Lung (tissue), 12 donors: ENCODE results near the gene CARD14. TPM values are rescaled to one million over a fixed set of nuclear protein-coding genes. Genes with fewer than 3 reads are reported as not detected.

Source experiments
- ATAC-seq: fragments of 200-7000 bp; cut with Tn5 transposase; one replicate; pipeline ENCODE4 v1.9.1; 2020; ENCODE audit warnings: moderate number of reproducible peaks; ENCODE audit not compliant: insufficient read depth, low FRiP score
- DNase-seq, 3 donors: peaks; one replicate each; pipeline ENCODE4 v3.0.0-alpha.2; 2013 to 2017
- H3K27ac ChIP-seq, 2 donors: one replicate each; pipeline ENCODE4 v1.5.1; 2013; ENCODE audit warnings: mild to moderate bottlenecking in 2 of 2, moderate library complexity in 2 of 2, control low read depth in 1 of 2, inconsistent platforms in 1 of 2, low read depth in 1 of 2, low read length in 1 of 2
- H3K27me3 ChIP-seq, 3 donors: one replicate each; pipeline ENCODE4 v1.5.1; 2013; ENCODE audit warnings: low read length in 2 of 3; ENCODE audit not compliant: control insufficient read depth in 3 of 3, insufficient read depth in 3 of 3
- H3K36me3 ChIP-seq, 4 donors: one replicate each; pipeline ENCODE4 v1.5.1; 2013; ENCODE audit warnings: low read length in 4 of 4, mild to moderate bottlenecking in 1 of 4, moderate library complexity in 1 of 4; ENCODE audit not compliant: control insufficient read depth in 4 of 4, insufficient read depth in 4 of 4
- H3K4me1 ChIP-seq, 5 donors: one replicate each; pipeline ENCODE4 v1.5.1; 2013; ENCODE audit warnings: low read length in 5 of 5, mild to moderate bottlenecking in 2 of 5, moderate library complexity in 1 of 5; ENCODE audit not compliant: control insufficient read depth in 5 of 5, insufficient read depth in 5 of 5
- H3K4me3 ChIP-seq: one replicate; pipeline ENCODE4 v1.5.1; 2013; ENCODE audit warnings: mild to moderate bottlenecking, control low read depth, moderate library complexity
- H3K9ac ChIP-seq, 2 donors: one replicate each; pipeline ENCODE4 v1.5.1; 2013; ENCODE audit warnings: low read length in 2 of 2, control low read depth in 1 of 2; ENCODE audit not compliant: insufficient read depth in 1 of 2
- H3K9me3 ChIP-seq, 4 donors: one replicate each; pipeline ENCODE4 v1.5.1; 2013; ENCODE audit warnings: low read length in 3 of 4, mild to moderate bottlenecking in 1 of 4, moderate library complexity in 1 of 4; ENCODE audit not compliant: control insufficient read depth in 4 of 4, insufficient read depth in 3 of 4
- WGBS, 2 donors: extraction: QIAGEN DNeasy Blood & Tissue Kit; methylation state at CpG; one replicate each; pipeline ENCODE4 v1.1.7; 2013; 5-methylcytosine and 5-hydroxymethylcytosine counted together
- polyA plus RNA-seq, 2 donors: library from polyadenylated mRNA; stranded (reverse); fragments of 200-250 nt; gene quantifications; one replicate each; pipeline ENCODE4 v1.2.1, GENCODE V29; 2013
- total RNA-seq, 2 donors: library from RNA; depleted of rRNA in 1 of 2; stranded (reverse); fragments of >200 nt in 1 of 2; gene quantifications; one replicate each; pipeline ENCODE4 v1.2.1, GENCODE V29; 2014 to 2021
- TF ChIP-seq, protein P1 (sequence below): IDR thresholded peaks from 2 replicates; pipeline ENCODE4 v1.5.1; 2012; ENCODE audit warnings: mild to moderate bottlenecking; ENCODE audit errors: control extremely low read depth, extremely low read depth
- donor health status: control.
- donor health status: control.
- donor health status: Bipolar disorder and iron deficiency.
- donor health status: healthy.
- donor health status: DM: yes; HTN: yes; CAD: no.

Gene CARD14
- total and polyA plus RNA-seq, 4 donors = 0.50 to 1.8 (median 1.2) TPM

DNA sequence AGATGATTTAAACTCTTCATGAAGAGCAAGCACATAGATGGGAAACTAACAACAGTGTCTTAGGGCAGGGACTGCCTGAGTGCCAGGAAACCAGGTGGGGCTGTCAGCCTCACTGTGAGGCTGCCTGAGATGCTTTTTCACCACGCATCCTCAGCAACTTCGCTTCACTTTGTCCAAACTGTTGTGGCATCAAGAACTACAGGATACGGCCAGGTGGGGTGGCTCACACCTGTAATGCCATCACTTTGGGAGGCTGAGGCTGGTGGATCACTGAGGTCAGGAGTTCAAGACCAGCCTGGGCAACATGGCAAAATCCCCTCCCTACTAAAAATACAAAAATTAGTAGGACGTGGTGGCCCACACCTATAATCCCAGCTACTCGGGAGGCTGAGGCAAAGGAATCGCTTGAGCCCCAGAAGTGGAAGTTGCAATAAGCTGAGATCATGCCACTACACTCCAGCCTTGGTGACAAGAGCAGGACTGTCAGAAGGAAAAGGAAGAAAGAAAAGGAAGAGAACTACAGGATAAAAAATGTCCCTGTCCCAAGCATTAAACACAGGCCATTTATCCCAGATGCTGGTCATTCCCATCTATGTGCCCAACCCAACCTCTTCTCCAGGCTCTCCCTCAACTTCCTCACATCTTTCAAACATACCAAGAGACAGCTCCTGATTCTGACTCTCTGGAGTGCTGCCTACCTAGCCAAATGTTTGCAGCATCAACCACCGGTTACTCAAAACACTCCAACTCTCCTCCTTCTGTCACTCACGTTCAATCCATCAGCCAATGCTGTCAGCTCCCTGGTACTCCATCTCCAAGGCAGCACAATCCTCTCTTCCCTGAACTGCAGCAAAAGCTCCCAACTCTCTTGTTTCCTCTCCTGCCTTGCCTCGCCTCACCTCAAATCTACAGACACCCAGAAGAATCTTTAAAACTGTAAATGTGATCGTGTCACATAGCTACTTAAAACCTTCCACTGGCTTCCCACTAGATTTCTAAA, 24.5 kb upstream of the CARD14 start:
- WGBS, 2 donors = 47 to 52% methylated on average over 10 of the region's 10 CpGs

DNA sequence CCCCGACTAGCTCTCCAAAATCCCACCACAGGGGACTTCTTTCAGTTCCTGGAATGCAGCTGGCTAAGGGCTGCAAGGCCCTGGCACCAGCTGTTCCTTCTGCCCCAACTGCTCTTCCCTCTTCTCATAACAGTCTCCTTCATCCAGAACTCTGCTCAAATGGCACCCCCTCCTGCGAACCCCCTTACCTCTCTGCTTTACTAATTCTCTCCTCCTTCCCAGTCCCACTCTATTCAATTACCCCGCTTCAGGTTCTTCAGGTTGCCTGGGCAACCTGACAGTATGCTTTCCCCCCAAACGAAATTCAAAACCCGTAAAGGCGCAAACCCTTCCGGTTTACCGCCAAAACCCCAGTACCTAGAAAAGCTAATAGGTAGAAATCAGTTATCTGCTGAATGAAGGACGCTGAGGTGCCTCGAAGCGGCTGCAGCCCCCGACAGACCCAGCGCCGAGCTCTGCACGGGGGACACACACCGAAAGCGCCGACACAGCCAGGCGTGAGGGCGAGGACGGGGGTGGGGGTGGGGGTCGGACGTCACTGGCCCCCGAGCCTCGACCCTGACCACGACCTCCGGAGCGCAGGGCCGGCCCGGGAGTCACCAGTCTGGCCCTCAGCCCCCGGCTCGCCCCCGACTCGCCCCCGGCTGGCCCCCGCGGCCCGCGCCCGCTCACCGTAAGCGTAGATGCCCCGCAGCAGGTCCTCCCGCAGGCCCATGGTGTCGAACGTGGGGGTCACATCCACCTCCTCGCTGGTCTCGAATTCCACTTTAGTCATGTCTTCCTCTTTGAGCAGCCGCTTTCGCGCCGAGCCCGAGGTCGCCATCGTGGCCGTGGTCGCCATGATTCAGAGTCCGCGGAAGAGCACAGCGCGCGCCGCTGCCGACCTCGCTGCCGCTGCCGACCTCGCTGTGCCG, 23.5 kb upstream of the CARD14 start:
- peaks cover 4 to 21% (median 16%) of the 10 kb centered on the region in 5 donors for H3K4me1 ChIP-seq
- no peak for ATAC-seq

More for the DNA sequence above, 24.5 kb upstream of the CARD14 start:
- Histone ChIP-seq H3K27me3 (no peaks in the 10 kb centered on the region), H3K9me3 (no peaks in the 10 kb centered on the region), H3K36me3 (peaks cover 9 to 23% (median 15%) of the 10 kb centered on the region in 4 donors), H3K4me3 (peak overlapping the region; percentile 95), H3K9ac (peak overlapping the region; percentile 2 to 87), H3K4me1 (peaks cover 4 to 21% (median 16%) of the 10 kb centered on the region in 5 donors), H3K27ac (peak overlapping the region in 1 of 2 donors; percentile 41)
- ATAC-seq (no peak), DNase-seq (no peak)
- TF ChIP-seq, protein P1, sequence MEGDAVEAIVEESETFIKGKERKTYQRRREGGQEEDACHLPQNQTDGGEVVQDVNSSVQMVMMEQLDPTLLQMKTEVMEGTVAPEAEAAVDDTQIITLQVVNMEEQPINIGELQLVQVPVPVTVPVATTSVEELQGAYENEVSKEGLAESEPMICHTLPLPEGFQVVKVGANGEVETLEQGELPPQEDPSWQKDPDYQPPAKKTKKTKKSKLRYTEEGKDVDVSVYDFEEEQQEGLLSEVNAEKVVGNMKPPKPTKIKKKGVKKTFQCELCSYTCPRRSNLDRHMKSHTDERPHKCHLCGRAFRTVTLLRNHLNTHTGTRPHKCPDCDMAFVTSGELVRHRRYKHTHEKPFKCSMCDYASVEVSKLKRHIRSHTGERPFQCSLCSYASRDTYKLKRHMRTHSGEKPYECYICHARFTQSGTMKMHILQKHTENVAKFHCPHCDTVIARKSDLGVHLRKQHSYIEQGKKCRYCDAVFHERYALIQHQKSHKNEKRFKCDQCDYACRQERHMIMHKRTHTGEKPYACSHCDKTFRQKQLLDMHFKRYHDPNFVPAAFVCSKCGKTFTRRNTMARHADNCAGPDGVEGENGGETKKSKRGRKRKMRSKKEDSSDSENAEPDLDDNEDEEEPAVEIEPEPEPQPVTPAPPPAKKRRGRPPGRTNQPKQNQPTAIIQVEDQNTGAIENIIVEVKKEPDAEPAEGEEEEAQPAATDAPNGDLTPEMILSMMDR = no peak

DNA sequence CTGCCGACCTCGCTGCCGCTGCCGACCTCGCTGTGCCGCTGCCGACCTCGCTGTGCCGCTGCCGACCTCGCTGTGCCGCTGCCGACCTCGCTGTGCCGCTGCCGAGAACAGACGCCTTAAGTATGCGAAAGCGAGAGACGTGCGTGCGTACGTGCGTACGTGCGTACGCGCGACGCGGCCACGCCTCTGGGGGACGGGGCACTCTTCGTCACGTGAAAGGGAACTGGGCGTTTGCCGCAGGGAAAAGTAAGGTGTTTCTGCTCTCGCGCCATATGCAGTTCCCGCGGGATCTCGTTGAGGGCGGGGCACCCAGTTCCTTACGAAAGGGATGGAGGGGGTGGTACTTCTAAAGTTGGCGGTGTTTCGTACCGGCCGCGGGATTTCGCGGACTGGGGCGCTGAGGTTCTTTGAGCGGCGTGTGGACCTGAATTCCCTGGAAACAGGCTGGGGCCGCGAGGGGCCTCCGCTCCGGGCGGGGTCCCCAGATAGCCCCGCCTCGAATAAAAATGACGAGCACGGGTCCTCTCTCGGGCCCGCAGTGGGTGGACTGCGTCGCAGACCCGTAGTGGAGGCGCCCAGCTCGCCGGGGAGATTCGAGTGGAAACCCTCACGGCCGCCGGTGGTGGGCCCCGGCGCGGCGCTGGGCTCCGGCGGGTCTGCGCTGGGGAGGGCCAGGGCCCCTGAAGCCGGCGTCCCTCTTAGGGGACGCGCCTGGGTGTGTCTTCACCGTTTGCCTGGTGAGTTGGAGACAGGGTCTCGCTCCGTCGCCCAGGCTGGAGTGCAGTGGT, 22.6 kb upstream of the CARD14 start, which contains the start of gene EIF4A3:
TSS of gene EIF4A3 (minus strand) at position 94 of the 788 bp plus-strand sequence. CDS start 167 bp downstream, outside the sequence.
- peak within 1 kb of the TSS; percentile 90 to 98 for H3K27ac ChIP-seq
- TF ChIP-seq, protein P1 = no peak
- H3K9ac ChIP-seq = peak within 1 kb of the TSS; percentile 72 to 87
- peak within 1 kb of the TSS; percentile 95 for H3K4me3 ChIP-seq
- peaks cover 0 to 12% (median 10%) of the 10 kb centered on the region in 4 donors for H3K36me3 ChIP-seq
- WGBS, 2 donors = 0% methylated on average over 79 to 90 of the region's 90 CpGs
- peak; percentile 94 for ATAC-seq
- H3K27me3 ChIP-seq = no peaks in the 10 kb centered on the region
- H3K4me1 ChIP-seq = peaks cover 4 to 21% (median 16%) of the 10 kb centered on the region in 5 donors
- peak; percentile 98 to 100 (median 99) for DNase-seq
- peaks cover 0 to under 1% (median 0%) of the 10 kb centered on the region in 4 donors for H3K9me3 ChIP-seq

More for the DNA sequence above, 23.5 kb upstream of the CARD14 start:
- WGBS, 2 donors = 0 to 1% methylated on average over 53 to 69 of the region's 69 CpGs
- H3K4me3 ChIP-seq = peak overlapping the region; percentile 95
- H3K9me3 ChIP-seq = no peaks in the 10 kb centered on the region
- TF ChIP-seq, protein P1 = no peak
- H3K27me3 ChIP-seq = no peaks in the 10 kb centered on the region
- peak overlapping the region; percentile 72 to 87 for H3K9ac ChIP-seq
- DNase-seq = peak; percentile 32 to 51 (median 42)
- H3K36me3 ChIP-seq = peaks cover 3 to 20% (median 15%) of the 10 kb centered on the region in 4 donors
- H3K27ac ChIP-seq = peak overlapping the region; percentile 80 to 90
